Endometrium (tissue), 2 donors: ENCODE data around the gene RPP25L.

Experiments used
- FAIRE-seq: peaks from 2 replicates; lab custom pipeline; 2012; peaks lifted over from hg19 to GRCh38; lab: Jason Lieb, UNC
- donor health status: control.
- donor health status: control.

Gene RPP25L

DNA sequence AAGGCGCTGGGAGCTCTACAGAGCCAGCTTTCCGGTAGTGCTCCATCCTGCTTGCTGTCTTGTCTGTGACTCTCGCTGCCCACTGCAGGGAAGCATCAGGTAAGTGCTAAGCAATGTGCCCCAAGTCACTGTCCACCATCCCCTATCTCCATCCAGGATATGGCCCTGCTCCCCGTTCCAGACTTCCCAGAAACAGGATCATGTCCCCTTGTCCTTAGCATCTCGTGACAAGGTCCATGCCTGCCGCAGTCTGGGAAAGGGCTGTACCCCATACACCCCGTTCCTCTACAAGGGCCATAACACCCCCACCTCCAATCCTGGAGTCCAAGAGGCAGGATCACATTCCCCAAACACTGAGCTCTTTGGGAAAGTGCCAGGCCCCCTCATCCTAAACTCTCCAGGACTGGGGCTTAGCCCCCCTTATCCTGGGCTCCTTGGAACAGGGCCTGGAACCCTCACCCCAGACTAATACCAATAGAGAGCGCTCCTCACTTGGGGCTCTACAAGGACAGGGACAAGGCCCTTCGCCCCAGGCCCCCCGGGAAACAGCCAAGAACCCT, 566 bp downstream of the RPP25L start:
- no peak for FAIRE-seq

DNA sequence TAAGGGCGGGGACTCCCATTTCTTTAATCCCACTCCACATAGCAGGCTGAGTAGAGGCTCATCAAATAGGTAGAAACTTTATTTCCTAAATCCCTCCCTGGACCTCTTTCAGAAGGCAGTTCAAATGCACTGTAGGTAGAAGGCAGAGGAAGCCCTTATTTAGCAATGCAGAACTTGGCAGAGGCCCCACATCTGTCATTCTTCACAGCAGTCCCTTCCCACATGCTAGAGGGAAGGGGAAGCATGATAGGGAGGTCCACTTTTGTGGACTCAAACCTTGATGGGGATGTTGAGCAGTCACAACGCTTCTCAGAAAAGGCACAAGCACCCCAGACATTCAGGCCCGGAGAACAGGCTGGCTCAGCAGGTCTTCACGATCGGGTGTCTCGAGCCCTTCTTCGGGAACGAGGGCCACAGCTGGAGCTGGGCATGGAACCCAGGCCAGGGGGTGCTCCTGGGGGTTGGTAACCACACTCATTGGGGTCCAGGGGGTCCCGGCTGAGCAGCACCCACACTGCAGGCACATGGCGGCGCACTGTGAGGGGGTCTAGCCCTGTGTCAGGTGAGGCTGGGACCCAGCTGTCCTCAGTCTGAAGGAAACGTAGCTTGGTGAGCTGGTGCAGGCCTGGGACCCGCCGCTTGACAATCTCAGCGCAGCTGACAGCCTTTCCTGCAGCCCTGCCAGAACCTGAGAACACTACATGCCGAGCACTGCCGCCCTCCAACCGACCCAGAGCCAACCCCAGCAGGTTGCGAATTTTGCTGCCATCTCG, 1.3 kb downstream of the RPP25L start:
- no peak for FAIRE-seq

DNA sequence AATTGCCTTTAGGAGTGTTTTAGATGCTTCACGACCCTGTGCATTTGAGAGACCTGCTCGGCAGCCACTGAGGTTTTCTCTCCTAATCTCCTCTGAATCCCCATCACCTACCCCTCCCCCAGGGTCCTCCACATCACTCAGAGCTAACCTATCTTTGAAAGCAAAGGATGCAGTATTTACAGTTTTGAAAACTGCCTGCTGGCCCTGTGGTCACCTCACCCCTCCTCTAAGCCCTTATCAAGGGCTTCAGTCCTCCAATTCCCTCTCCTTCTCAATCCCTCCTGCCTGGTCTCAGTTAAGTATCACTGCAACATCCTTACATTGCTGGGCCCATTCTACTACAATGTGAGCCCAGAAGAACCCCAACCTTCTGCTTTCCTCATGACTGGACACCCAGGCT, 4.6 kb downstream of the RPP25L start:
- no peak for FAIRE-seq

DNA sequence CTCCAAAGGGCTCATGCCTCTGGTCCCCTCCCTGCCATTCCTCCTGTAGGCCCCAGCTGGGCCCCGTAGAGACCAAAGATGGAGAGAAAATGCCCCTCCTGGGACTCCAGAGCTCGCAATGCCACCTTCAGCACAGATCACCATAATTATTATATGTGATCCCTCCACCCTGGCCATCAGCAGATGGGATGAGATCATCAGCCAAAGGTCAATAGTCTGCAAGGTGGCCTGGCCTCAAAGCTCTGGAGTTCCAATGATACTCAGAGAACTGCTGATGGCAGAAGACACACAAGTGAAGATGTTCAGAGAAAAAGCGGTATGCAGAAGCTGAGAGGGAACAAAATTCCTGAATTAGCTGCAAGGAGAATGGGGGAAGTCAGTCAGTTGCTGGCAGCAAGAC, 5.0 kb downstream of the RPP25L start:
- FAIRE-seq = no peak

DNA sequence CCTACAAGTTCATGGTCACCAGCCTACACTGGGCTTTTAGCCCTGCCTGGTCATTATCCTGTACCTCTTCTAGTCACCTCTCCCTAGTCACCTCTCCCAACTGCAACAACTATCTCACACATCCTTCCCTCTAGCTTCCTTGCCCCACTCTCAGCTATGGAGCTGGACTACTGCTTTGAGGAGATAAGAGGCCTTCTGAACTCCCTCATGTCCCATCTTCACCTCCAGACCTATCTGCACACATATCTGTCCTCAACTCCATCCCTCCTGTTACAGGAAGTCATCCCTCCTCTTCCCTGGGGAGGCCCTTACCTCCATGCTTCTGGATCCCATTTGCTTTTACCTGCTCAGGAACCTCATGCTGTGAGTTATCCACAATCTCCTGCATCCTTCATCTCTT, 5.7 kb downstream of the RPP25L start:
- no peak for FAIRE-seq

GRCh38 chr9:34603610-34604231, 8.2 kb downstream of the RPP25L start:
- peak; percentile 54 for FAIRE-seq

GRCh38 chr9:34601937-34602573, 9.8 kb downstream of the RPP25L start:
- FAIRE-seq = no peak

DNA sequence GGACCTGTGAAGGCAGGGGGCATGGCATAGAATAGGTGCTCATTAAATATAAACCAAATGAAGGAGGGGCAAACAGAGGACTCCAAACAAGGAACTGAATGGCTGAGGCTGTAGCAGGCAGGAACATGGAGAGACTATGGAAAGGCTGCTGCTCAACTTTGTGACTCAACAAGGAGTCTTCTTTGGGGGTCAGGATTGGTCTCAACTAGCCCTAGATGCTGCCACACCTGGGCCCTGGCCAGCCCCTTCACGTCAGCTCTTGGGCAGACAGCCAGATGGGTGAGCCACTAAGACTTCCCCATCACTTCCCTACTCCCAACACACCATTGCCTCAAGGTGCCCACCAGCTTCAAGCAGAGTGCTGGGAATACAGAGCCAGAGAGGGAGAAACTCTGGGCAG, 11.0 kb downstream of the RPP25L start:
- no peak for FAIRE-seq

DNA sequence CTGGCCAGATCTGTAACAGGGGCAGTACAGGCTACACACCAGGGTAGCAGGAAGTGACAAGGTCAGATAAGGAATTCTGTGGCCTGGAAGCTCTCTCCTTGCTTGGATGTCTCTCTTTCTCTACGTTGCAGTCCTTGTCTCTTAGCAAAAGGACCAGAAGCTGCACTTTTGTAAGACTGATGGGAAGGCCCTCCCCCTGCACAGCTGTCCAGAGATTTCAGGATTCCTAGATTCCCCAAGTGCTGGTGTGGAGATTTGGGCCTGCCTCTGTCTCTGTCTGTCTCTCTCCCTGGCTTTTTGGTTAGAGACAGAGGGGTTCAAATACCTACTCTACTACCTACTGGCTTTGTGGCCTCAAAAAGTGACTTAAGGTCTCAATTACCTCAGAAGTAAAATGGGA, 12.4 kb downstream of the RPP25L start:
- FAIRE-seq = no peak

- no peak for FAIRE-seq
Observed at GRCh38 chr9:34594177-34594576, 17.7 kb downstream of the RPP25L start.

GRCh38 chr9:34592895-34593601, 18.8 kb downstream of the RPP25L start:
- FAIRE-seq = no peak

GRCh38 chr9:34591917-34592866, 19.7 kb downstream of the RPP25L start:
- no peak for FAIRE-seq

GRCh38 chr9:34591248-34591916, 20.5 kb downstream of the RPP25L start:
- no peak for FAIRE-seq

- no peak for FAIRE-seq
Observed at GRCh38 chr9:34590381-34591247, 21.3 kb downstream of the RPP25L start.

DNA sequence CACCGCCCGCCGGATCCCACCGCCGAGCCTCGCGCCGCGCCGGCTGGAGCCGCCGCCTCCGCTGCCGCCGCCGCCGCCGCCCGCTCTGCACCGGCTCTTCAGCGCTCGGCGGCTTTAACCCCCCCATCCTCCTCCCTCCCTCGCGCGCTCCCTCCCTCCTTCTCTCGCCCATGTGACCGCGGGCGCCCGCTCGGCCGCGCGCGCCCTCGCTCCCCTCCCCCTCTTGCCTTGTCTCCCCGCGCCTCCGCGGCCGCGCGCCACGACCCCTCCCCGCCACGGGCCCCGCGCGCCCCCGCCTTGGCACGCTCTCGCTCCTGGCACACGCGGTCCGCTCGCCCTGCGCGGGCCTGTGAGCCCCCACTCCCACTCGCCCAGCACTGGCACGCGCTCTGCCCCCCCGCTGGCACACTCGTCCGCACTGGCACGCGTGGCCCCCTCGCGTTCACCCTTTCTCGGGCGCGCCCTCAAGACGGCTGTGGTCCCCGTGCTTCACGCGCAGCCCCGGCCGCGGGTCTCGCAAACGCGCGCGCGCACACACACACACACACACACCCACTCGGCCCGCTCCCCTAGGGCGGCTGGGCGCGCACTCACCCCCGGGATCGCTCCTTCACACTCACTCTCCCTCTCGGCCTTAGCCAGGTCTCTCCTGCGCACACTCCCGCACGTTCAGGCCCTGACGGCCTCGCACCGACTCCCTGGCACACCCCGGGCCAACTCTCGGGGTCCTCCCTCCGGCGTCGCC, 22.1 kb downstream of the RPP25L start, which contains the start of gene CNTFR:
Gene CNTFR (minus strand): TSS at position 89 of the 745 bp plus-strand sequence. CDS start 20,743 bp downstream, outside the sequence.
- FAIRE-seq = no peak

DNA sequence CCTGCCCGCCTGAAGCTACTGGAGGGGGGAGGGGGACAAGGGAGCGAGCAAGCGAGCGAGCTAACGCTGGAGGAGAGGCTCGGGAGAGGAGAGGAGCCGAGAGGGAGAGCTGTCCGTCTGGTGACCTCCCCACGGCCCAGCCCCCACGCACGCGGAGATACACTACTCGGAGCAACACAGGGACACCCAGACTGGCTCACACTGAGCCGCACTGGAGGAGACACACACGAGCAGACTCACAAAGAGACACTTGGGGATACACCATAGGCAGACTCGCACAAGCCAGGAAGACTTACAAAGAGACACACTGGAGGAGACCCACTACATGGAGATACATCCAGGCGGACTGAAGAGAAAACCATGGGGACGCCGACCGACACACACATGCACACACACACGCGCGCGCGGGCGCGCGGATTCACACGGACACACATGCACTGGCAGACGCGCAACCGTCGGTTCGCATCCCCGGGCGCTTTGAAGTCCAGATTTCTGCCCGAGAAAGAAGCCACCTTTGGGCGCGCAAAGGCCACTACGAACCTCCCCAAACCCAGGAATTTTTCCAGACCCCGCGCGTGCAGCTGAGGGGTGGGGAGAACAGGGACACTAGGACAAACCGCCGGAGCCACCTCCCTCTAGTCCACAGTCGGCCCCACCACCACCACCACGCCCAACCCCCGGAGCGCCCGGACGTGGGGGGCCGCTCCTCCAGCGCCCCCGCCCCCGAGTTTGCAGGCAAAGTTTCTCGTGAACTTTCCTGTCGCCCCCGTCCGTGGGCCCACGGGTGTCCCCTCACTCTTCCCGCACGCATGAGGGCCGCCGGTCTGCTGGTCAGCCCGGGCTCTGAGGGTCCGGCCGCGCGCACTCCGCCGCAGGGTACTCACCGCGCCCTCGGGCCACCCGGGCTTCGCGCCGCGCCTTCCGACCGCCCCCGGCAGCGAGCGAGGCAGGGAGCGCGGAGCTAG, 22.9 kb downstream of the RPP25L start:
- FAIRE-seq = no peak

GRCh38 chr9:34587271-34587670, 24.6 kb downstream of the RPP25L start:
- FAIRE-seq = no peak
